Gastrocnemius medialis (tissue), 4 donors: Measurements from ENCODE around the gene PLXNB1.

Source experiments
- POLR2A ChIP-seq, 2 donors: fragments of 450-650 bp; IDR thresholded peaks; one replicate each; pipeline ENCODE4 v1.6.1; 2017; ENCODE audit warnings: antibody characterized with exemption in 2 of 2, mild to moderate bottlenecking in 2 of 2, moderate library complexity in 2 of 2
- TF ChIP-seq, protein P1 (sequence below), 5 experiments: fragments of 450-650 bp in 3 of 5; fragments of 200-600 bp in 2 of 5; sonication (generic) in 2 of 5; IDR thresholded peaks in 4 of 5; conservative IDR thresholded peaks in 1 of 5; 1 replicate in 4 of 5; 2 replicates in 1 of 5; pipeline ENCODE4 v1.5.1; 2016 to 2019; ENCODE audit warnings: antibody characterized with exemption in 5 of 5, mild to moderate bottlenecking in 3 of 5, moderate library complexity in 3 of 5

- TF ChIP-seq, protein P1, sequence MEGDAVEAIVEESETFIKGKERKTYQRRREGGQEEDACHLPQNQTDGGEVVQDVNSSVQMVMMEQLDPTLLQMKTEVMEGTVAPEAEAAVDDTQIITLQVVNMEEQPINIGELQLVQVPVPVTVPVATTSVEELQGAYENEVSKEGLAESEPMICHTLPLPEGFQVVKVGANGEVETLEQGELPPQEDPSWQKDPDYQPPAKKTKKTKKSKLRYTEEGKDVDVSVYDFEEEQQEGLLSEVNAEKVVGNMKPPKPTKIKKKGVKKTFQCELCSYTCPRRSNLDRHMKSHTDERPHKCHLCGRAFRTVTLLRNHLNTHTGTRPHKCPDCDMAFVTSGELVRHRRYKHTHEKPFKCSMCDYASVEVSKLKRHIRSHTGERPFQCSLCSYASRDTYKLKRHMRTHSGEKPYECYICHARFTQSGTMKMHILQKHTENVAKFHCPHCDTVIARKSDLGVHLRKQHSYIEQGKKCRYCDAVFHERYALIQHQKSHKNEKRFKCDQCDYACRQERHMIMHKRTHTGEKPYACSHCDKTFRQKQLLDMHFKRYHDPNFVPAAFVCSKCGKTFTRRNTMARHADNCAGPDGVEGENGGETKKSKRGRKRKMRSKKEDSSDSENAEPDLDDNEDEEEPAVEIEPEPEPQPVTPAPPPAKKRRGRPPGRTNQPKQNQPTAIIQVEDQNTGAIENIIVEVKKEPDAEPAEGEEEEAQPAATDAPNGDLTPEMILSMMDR (IDR thresholded peaks at IDR 0.05 in 4 of 5, conservative IDR thresholded peaks at IDR 0.05 in 1 of 5): no peak
- TF ChIP-seq POLR2A (IDR thresholded peaks at IDR 0.05): no peak
Measured at GRCh38 chr3:48403533-48404439, 26.1 kb downstream of the PLXNB1 start.
